HepG2 (cell line): ENCODE results near the gene SLC17A9. TPM values are rescaled to one million over a fixed set of nuclear protein-coding genes. Genes with fewer than 3 reads are reported as not detected.

Experiments
- BRD4 ChIP-seq: sonication (generic); formaldehyde crosslinking; IDR thresholded peaks from 2 replicates; pipeline ENCODE4 v1.4.0; 2020; ENCODE audit warnings: missing genetic modification reagents
- ESRRA ChIP-seq: sonication (generic); formaldehyde crosslinking; IDR thresholded peaks from 2 replicates; pipeline ENCODE4 v1.5.1; 2020; ENCODE audit warnings: mild to moderate bottlenecking, low read depth, missing genetic modification reagents
- EZH2 ChIP-seq: conservative IDR thresholded peaks from 2 replicates; pipeline ENCODE4 v1.6.1; 2012; ENCODE audit warnings: mild to moderate bottlenecking, low read depth, low read length, moderate library complexity
- KDM5A ChIP-seq: fragments of 200-600 bp; sonication (generic); IDR thresholded peaks from 2 replicates; pipeline ENCODE4 v1.7.0; 2018; ENCODE audit warnings: antibody characterized with exemption, mild to moderate bottlenecking, low read length, borderline replicate concordance
- KLF12 ChIP-seq: sonication (generic); formaldehyde crosslinking; IDR thresholded peaks from 2 replicates; pipeline ENCODE4 v1.4.0; 2020; ENCODE audit warnings: missing genetic modification reagents, borderline replicate concordance
- KLF9 ChIP-seq: IDR thresholded peaks from 2 replicates; pipeline ENCODE4 v1.6.1; 2016; ENCODE audit warnings: low read depth
- LBX2 ChIP-seq: sonication (generic); formaldehyde crosslinking; IDR thresholded peaks from 2 replicates; pipeline ENCODE4 v1.5.0; 2020; ENCODE audit warnings: missing genetic modification reagents, mild to moderate bottlenecking, borderline replicate concordance
- RBAK ChIP-seq: sonication (generic); formaldehyde crosslinking; IDR thresholded peaks from 2 replicates; pipeline ENCODE4 v1.5.1; 2020; ENCODE audit warnings: mild to moderate bottlenecking, missing genetic modification reagents
- RFX3 ChIP-seq: IDR thresholded peaks from 2 replicates; pipeline ENCODE4 v1.6.1; 2016; ENCODE audit warnings: missing biosample characterization, missing genetic modification reagents
- SOX6 ChIP-seq, 2 experiments: fragments of 450-650 bp in 1 of 2; sonication (generic) in 1 of 2; formaldehyde crosslinking in 1 of 2; IDR thresholded peaks; 2 replicates each; pipeline versions ENCODE4 v1.4.0 to v1.6.1; 2017 to 2020; ENCODE audit warnings: antibody characterized with exemption in 1 of 2, mild to moderate bottlenecking in 1 of 2, missing genetic modification reagents in 1 of 2
- ZHX1 ChIP-seq: sonication (generic); formaldehyde crosslinking; IDR thresholded peaks from 2 replicates; pipeline ENCODE4 v1.8.1; 2022; ENCODE audit warnings: low read depth, mild to moderate bottlenecking, missing genetic modification reagents
- ZMYM3 ChIP-seq: sonication (generic); formaldehyde crosslinking; IDR thresholded peaks from 2 replicates; pipeline ENCODE4 v1.5.1; 2020; ENCODE audit warnings: mild to moderate bottlenecking, missing genetic modification reagents
- ZNF142 ChIP-seq: sonication (generic); formaldehyde crosslinking; IDR thresholded peaks from 2 replicates; pipeline ENCODE4 v1.4.0; 2020; ENCODE audit warnings: missing genetic modification reagents
- ZNF44 ChIP-seq: sonication (generic); formaldehyde crosslinking; IDR thresholded peaks from 2 replicates; pipeline ENCODE4 v1.5.1; 2020; ENCODE audit warnings: mild to moderate bottlenecking, missing genetic modification reagents
- ZNF556 ChIP-seq: sonication (generic); formaldehyde crosslinking; IDR thresholded peaks from 2 replicates; pipeline ENCODE4 v1.4.0; 2020; ENCODE audit warnings: mild to moderate bottlenecking, missing genetic modification reagents, borderline replicate concordance
- ZNF747 ChIP-seq: sonication (generic); formaldehyde crosslinking; IDR thresholded peaks from 2 replicates; pipeline ENCODE4 v1.8.1; 2023; ENCODE audit warnings: missing genetic modification reagents, mild to moderate bottlenecking, borderline replicate concordance
- ZSCAN30 ChIP-seq: sonication (generic); formaldehyde crosslinking; IDR thresholded peaks from 2 replicates; pipeline ENCODE4 v1.5.0; 2020; ENCODE audit warnings: mild to moderate bottlenecking, missing genetic modification reagents
- polyA plus RNA-seq, 8 experiments: library from polyadenylated mRNA; depleted of rRNA in 3 of 8; stranded (reverse) in 7 of 8; unstranded in 1 of 8; fragments of >200 nt; fragmentation: Illumina TruSeq in 4 of 8; extraction: Trizol in 4 of 8; gene quantifications; 2 replicates each; pipeline versions ENCODE4 v1.2.1 to v1.2.3, GENCODE V29; 2011 to 2016; ENCODE audit warnings: low read depth in 4 of 8, missing spikeins in 1 of 8, mixed read lengths in 1 of 8; ENCODE audit not compliant: insufficient read depth in 1 of 8
- total RNA-seq, 5 experiments: library from RNA; depleted of rRNA; stranded (reverse); fragments of >200 nt; fragmentation: Illumina TruSeq; extraction: Trizol; gene quantifications; 2 replicates each; pipeline ENCODE4 v1.2.3, GENCODE V29; 2016; ENCODE audit warnings: low read depth in 1 of 5

Gene SLC17A9
- total and polyA plus RNA-seq, 2 of the 13 experiments (the other 11 are each of a cell fraction or from before 2014, with no cell fraction given) = 110 to 191 TPM

GRCh38 chr20:62952373-62952967 lies at the start of gene SLC17A9 (continued):
- TF ChIP-seq ZNF142 (no peak), ZSCAN30 (no peak), ZNF44 (CRISPR knock-in tag) (peak; percentile 98), ZHX1 (CRISPR knock-in tag) (no peak; the same call in 1 of the 2 replicates), ZMYM3 (CRISPR knock-in tag) (peak; percentile 66), EZH2 (no peak), ZNF747 (CRISPR knock-in tag) (peak; percentile 98), KLF12 (peak; percentile 97), ZNF556 (CRISPR knock-in tag) (peak; percentile 64; the same call in 1 of the 2 replicates), BRD4 (peak; percentile 85; the same call in 1 of the 2 replicates), RFX3 (CRISPR knock-in tag) (0 out of 2 replicates have a peak, but pooled peaks have one; percentile 16), KDM5A (no peak; the same call in 1 of the 2 replicates), SOX6 (IDR thresholded peaks at IDR 0.05) (no peak), SOX6 (CRISPR knock-in tag; IDR thresholded peaks at IDR 0.05) (peak; percentile 75), RBAK (peak; percentile 51; the same call in 1 of the 2 replicates), KLF9 (CRISPR knock-in tag) (peak; percentile 88; the same call in 1 of the 2 replicates), LBX2 (CRISPR knock-in tag) (peak; percentile 52; the same call in 1 of the 2 replicates), ESRRA (CRISPR knock-in tag) (peak; percentile 16; the same call in 1 of the 2 replicates)
